HCT116 (cell line): Measurements from ENCODE around the gene SPDYE16.
"Not testable (repeated sequence)": the region's sequence is repeated elsewhere in the genome, so short reads cannot be mapped to it uniquely, and the experiment has no call there.

Source experiments
- EGR1 ChIP-seq: IDR thresholded peaks from 2 replicates; pipeline ENCODE4 v1.6.1; 2012; ENCODE audit warnings: low read depth
- EZH2 ChIP-seq: fragments of 200-600 bp; sonication (generic); IDR thresholded peaks from 2 replicates; pipeline ENCODE4 v1.6.1; 2017; ENCODE audit warnings: antibody characterized with exemption, mixed run types
- EZH2phosphoT487 ChIP-seq: fragments of 200-600 bp; IDR thresholded peaks from 2 replicates; pipeline ENCODE4 v1.6.1; 2018; ENCODE audit warnings: antibody characterized with exemption, borderline replicate concordance
- FOSL1 ChIP-seq: IDR thresholded peaks from 2 replicates; pipeline ENCODE4 v1.6.1; 2012; ENCODE audit warnings: low read depth
- POLR2A ChIP-seq: IDR thresholded peaks from 2 replicates; pipeline ENCODE4 v1.7.0; 2011; ENCODE audit warnings: borderline replicate concordance; ENCODE audit not compliant: insufficient read depth, insufficient read length; ENCODE audit errors: extremely low read depth
- POLR2AphosphoS5 ChIP-seq: IDR thresholded peaks from 2 replicates; pipeline ENCODE4 v1.6.1; 2011; ENCODE audit warnings: mild to moderate bottlenecking, low read depth, low read length, moderate library complexity
- YY1 ChIP-seq: IDR thresholded peaks from 2 replicates; pipeline ENCODE4 v1.6.1; 2011; ENCODE audit warnings: low read length, low read depth, moderate library complexity, mild to moderate bottlenecking; ENCODE audit not compliant: insufficient replicate concordance; ENCODE audit errors: extremely low read depth
- TF ChIP-seq, protein P1 (sequence below), 3 experiments: fragments of 200-600 bp in 1 of 3; sonication (generic) in 1 of 3; IDR thresholded peaks in 2 of 3; conservative IDR thresholded peaks in 1 of 3; 2 replicates each; pipeline ENCODE4 v1.5.1; 2012 to 2017; ENCODE audit warnings: low read depth in 2 of 3, low read length in 2 of 3, antibody characterized with exemption in 1 of 3, borderline replicate concordance in 1 of 3, control low read depth in 1 of 3, mild to moderate bottlenecking in 1 of 3, mixed read lengths in 1 of 3, mixed run types in 1 of 3, moderate library complexity in 1 of 3; ENCODE audit not compliant: insufficient read depth in 1 of 3
- TF ChIP-seq, protein P2 (sequence below): IDR thresholded peaks from 2 replicates; pipeline ENCODE4 v1.6.1; 2012

DNA sequence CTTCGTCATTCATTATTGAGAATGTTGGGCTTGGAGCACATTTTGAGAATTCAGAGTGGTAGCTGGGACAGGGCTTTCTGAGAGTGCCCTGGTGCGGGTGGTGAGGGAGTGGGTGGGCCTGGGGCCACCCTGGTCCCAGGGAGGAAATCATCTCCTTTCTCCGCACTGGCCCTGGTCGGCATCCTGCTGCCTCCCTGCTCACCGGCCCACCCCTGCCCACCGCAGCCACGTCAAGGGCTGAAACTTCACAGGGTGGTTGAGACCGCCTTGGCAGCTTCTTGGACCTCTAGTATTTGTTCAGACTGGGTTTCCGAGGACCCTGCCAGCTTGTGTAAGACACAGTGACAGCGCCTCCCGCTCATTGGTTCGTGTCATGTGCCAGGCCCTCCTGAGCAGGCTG is 58.6 kb downstream of the SPDYE16 start:
- TF ChIP-seq EZH2, FOSL1, POLR2A, YY1, EGR1, EZH2phosphoT487, POLR2AphosphoS5: not testable (repeated sequence)
- TF ChIP-seq, protein P1, sequence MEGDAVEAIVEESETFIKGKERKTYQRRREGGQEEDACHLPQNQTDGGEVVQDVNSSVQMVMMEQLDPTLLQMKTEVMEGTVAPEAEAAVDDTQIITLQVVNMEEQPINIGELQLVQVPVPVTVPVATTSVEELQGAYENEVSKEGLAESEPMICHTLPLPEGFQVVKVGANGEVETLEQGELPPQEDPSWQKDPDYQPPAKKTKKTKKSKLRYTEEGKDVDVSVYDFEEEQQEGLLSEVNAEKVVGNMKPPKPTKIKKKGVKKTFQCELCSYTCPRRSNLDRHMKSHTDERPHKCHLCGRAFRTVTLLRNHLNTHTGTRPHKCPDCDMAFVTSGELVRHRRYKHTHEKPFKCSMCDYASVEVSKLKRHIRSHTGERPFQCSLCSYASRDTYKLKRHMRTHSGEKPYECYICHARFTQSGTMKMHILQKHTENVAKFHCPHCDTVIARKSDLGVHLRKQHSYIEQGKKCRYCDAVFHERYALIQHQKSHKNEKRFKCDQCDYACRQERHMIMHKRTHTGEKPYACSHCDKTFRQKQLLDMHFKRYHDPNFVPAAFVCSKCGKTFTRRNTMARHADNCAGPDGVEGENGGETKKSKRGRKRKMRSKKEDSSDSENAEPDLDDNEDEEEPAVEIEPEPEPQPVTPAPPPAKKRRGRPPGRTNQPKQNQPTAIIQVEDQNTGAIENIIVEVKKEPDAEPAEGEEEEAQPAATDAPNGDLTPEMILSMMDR (IDR thresholded peaks at IDR 0.05 in 2 of 3, conservative IDR thresholded peaks at IDR 0.05 in 1 of 3; ENCODE audit: borderline replicate concordance in 1 of 3, insufficient read depth in 1 of 3, low read depth in 2 of 3, low read length in 2 of 3): not testable (repeated sequence)
- TF ChIP-seq, protein P2, sequence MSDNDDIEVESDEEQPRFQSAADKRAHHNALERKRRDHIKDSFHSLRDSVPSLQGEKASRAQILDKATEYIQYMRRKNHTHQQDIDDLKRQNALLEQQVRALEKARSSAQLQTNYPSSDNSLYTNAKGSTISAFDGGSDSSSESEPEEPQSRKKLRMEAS: not testable (repeated sequence)
